ENCODE results near the gene CC2D1B. TPM values are rescaled to one million over a fixed set of nuclear protein-coding genes. Genes with fewer than 3 reads are reported as not detected.

Gene CC2D1B
- total RNA-seq, 1 experiment from 2014 or later = 34.7 TPM

DNA sequence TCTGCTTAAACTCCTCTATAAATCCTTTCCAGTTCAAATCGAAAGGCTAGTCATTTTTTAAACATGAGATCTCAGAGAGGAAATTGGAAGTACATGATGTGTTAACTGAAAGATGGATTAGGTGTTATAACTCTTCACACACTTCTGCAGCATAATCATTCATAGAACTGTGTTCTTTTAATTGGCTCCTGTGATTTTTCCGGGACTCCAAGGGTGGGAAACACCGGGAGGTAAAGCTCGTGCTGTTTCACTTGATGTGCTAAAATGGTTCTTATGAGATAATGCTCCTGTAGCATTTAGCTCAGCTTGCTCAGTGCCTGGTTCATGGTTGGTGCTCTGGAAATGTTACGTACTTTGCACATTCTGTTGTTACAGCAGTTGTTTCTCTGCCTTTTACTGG, 40.2 kb downstream of the CC2D1B start:
- POLR2A ChIA-PET (ENCODE audit: low non-redundant PET) = interaction anchor here (0.6 kb wide), 1 partner anchor 484 kb away, joined by 4 read pairs; no protein-coding TSS in a partner anchor
- peaks cover 18% of the 10 kb centered on the region for H3K4me1 ChIP-seq (ENCODE audit: insufficient read depth, low read length, poor library complexity, severe bottlenecking)
- no peaks in the 10 kb centered on the region for H3K36me3 ChIP-seq (ENCODE audit: insufficient read depth, low read length, poor library complexity, severe bottlenecking)
- H3K9me3 ChIP-seq (ENCODE audit: low read depth, low read length, poor library complexity, severe bottlenecking) = no peaks in the 10 kb centered on the region
- no peak overlapping the region for H3K4me3 ChIP-seq (ENCODE audit: low read depth, low read length, poor library complexity, severe bottlenecking)
- no TSS peak for BruUV-seq (replicated peaks)
- TF ChIP-seq EZH2 (IDR thresholded peaks at IDR 0.05; ENCODE audit: borderline replicate concordance, low read depth, low read length, poor library complexity, severe bottlenecking) = no peak
- TF ChIP-seq, protein P1, sequence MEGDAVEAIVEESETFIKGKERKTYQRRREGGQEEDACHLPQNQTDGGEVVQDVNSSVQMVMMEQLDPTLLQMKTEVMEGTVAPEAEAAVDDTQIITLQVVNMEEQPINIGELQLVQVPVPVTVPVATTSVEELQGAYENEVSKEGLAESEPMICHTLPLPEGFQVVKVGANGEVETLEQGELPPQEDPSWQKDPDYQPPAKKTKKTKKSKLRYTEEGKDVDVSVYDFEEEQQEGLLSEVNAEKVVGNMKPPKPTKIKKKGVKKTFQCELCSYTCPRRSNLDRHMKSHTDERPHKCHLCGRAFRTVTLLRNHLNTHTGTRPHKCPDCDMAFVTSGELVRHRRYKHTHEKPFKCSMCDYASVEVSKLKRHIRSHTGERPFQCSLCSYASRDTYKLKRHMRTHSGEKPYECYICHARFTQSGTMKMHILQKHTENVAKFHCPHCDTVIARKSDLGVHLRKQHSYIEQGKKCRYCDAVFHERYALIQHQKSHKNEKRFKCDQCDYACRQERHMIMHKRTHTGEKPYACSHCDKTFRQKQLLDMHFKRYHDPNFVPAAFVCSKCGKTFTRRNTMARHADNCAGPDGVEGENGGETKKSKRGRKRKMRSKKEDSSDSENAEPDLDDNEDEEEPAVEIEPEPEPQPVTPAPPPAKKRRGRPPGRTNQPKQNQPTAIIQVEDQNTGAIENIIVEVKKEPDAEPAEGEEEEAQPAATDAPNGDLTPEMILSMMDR (conservative IDR thresholded peaks at IDR 0.05; ENCODE audit: low read depth, low read length) = no peak
- H3K27ac ChIP-seq (ENCODE audit: low read depth, low read length, poor library complexity, severe bottlenecking) = no peak overlapping the region
- CTCF ChIA-PET = no interaction called here
- intact Hi-C loops (cut with micrococcal nuclease; ENCODE audit: unreplicated experiment) = no loop called here
- DNase-seq (ENCODE audit: low spot score) = peak; percentile 91
- no peaks in the 10 kb centered on the region for H3K27me3 ChIP-seq (replicated peaks; ENCODE audit: insufficient read depth, low read depth, low read length, poor library complexity)

DNA sequence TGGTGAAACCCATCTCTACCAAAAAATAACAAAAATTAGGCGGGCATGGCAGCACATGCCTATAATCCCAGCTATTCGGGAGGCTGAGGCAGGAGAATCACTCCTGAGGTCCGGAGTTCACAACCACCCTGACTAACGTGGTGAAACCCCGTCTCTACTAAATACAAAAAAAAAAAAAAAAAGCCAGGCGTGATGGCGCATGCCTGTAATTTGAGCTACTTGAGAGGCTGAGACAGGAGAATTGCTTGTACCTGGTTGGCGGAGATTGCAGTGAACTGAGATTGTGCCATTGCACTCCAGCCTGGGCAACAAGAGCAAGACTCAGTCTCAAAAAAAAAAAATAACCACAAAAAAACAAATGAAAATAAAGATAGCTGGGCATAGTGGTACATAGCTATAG, 42.3 kb downstream of the CC2D1B start:
- intact Hi-C loops (cut with micrococcal nuclease; ENCODE audit: unreplicated experiment) = no loop called here
- no peak overlapping the region for H3K4me3 ChIP-seq (ENCODE audit: low read depth, low read length, poor library complexity, severe bottlenecking)
- POLR2A ChIA-PET (ENCODE audit: low non-redundant PET) = no interaction called here

DNA sequence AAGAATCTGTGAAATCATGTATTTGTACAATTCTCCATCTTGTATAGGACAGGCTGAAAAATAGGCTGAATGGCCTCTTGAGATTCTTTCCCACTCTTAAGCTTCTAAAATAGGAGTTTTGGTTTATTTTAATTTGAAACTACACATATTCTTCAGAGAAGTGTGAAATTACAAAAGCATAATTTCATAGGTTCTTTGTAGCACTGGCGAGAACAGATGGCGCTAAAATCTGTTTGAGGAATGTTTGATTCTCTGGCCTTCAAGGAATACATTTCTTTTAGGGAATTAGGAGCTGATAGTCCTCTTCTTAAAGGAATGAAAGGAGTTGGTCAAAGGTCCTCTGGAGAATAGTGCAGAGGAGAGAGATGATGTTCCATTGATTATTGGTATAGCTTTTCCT, 44.9 kb downstream of the CC2D1B start:
- Histone ChIP-seq H3K27me3 (replicated peaks; ENCODE audit: insufficient read depth, low read depth, low read length, poor library complexity) (no peaks in the 10 kb centered on the region), H3K4me3 (ENCODE audit: low read depth, low read length, poor library complexity, severe bottlenecking) (no peak overlapping the region), H3K9me3 (ENCODE audit: low read depth, low read length, poor library complexity, severe bottlenecking) (no peaks in the 10 kb centered on the region), H3K27ac (ENCODE audit: low read depth, low read length, poor library complexity, severe bottlenecking) (no peak overlapping the region), H3K4me1 (ENCODE audit: insufficient read depth, low read length, poor library complexity, severe bottlenecking) (peaks cover 1% of the 10 kb centered on the region), H3K36me3 (ENCODE audit: insufficient read depth, low read length, poor library complexity, severe bottlenecking) (no peaks in the 10 kb centered on the region)
- BruUV-seq (replicated peaks) = no TSS peak
- TF ChIP-seq, protein P1 (conservative IDR thresholded peaks at IDR 0.05; ENCODE audit: low read depth, low read length) = no peak
- no peak for TF ChIP-seq EZH2 (IDR thresholded peaks at IDR 0.05; ENCODE audit: borderline replicate concordance, low read depth, low read length, poor library complexity, severe bottlenecking)
- ChIA-PET CTCF (no interaction called here), POLR2A (ENCODE audit: low non-redundant PET) (no interaction called here)
- DNase-seq (ENCODE audit: low spot score) = no peak
- intact Hi-C loops (cut with micrococcal nuclease; ENCODE audit: unreplicated experiment) = no loop called here

More for the DNA sequence above, 42.3 kb downstream of the CC2D1B start:
- CTCF ChIA-PET = no interaction called here
- no peak for DNase-seq (ENCODE audit: low spot score)
- no peaks in the 10 kb centered on the region for H3K9me3 ChIP-seq (ENCODE audit: low read depth, low read length, poor library complexity, severe bottlenecking)
- no peak overlapping the region for H3K27ac ChIP-seq (ENCODE audit: low read depth, low read length, poor library complexity, severe bottlenecking)
- no TSS peak for BruUV-seq (replicated peaks)
- H3K36me3 ChIP-seq (ENCODE audit: insufficient read depth, low read length, poor library complexity, severe bottlenecking) = no peaks in the 10 kb centered on the region
- peaks cover 14% of the 10 kb centered on the region for H3K4me1 ChIP-seq (ENCODE audit: insufficient read depth, low read length, poor library complexity, severe bottlenecking)
- H3K27me3 ChIP-seq (replicated peaks; ENCODE audit: insufficient read depth, low read depth, low read length, poor library complexity) = no peaks in the 10 kb centered on the region
- TF ChIP-seq EZH2 (IDR thresholded peaks at IDR 0.05; ENCODE audit: borderline replicate concordance, low read depth, low read length, poor library complexity, severe bottlenecking) = no peak
- TF ChIP-seq, protein P1 (conservative IDR thresholded peaks at IDR 0.05; ENCODE audit: low read depth, low read length) = no peak

Data from A673 (cell line).